ENCODE measurements around the gene PRRC2B. TPM values are rescaled to one million over a fixed set of nuclear protein-coding genes. Genes with fewer than 3 reads are reported as not detected.

Gene PRRC2B
- total RNA-seq, 8 experiments from 2014 or later, result 40.6 to 206 (median 126) TPM

DNA sequence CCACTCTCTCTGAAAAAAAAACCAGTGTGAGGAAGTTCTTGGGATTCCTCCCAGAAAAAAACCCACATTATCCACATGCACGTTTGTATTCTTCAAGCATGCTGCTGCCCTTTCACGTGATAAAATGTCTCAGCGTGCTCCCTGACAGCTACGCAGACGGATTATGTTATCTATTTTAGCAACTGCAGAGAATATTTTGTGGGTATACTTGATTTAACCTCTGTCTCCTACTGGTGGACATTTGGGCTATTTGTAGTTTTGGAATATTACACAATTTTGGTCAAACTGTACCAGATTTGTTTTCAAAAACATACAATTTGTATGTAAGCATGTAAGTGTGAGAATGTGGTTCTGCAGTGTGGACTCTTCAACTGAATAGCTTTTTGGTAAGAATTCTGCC, 10.7 kb downstream of the PRRC2B start:
- 0 to 90% (median 34%) methylated on average over 1 to 5 of the region's 5 CpGs; no CpG with 5 or more reads in 2 of the 10 experiments for WGBS, 10 experiments
- in situ Hi-C loops (cut with MboI; ENCODE audit: low pct_unique_long_range_greater_than_20kb in 2 of 9, low sequenced_read_pairs in 9 of 9, unreplicated experiment in 9 of 9), result no loop called here
- H3K4me1 ChIP-seq (replicated peaks in 1 of 2), result peaks cover 67 to 68% of the 10 kb centered on the region in 2 donors
- ATAC-seq (replicated peaks in 6 of 8), result no peak
- no peak overlapping the region for H3K27ac ChIP-seq
- H3K4me3 ChIP-seq, result no peak overlapping the region

- no peak for ATAC-seq (replicated peaks in 6 of 8)
- Histone ChIP-seq H3K4me1 (replicated peaks in 1 of 2) (peaks cover 71 to 72% of the 10 kb centered on the region in 2 donors), H3K27ac (no peak overlapping the region), H3K4me3 (no peak overlapping the region)
- WGBS, 10 experiments, result 57 to 86% (median 79%) methylated on average over 1 to 7 of the region's 7 CpGs; no CpG with 5 or more reads in 3 of the 10 experiments
- in situ Hi-C loops (cut with MboI; ENCODE audit: low pct_unique_long_range_greater_than_20kb in 2 of 9, low sequenced_read_pairs in 9 of 9, unreplicated experiment in 9 of 9), result no loop called here
Measured at GRCh38 chr9:131404987-131405386, 11.1 kb downstream of the PRRC2B start.

- no peak for ATAC-seq (replicated peaks in 6 of 8)
- Histone ChIP-seq H3K27ac (no peak overlapping the region), H3K4me1 (replicated peaks in 1 of 2) (peaks cover 76 to 77% of the 10 kb centered on the region in 2 donors), H3K4me3 (no peak overlapping the region)
- 20 to 70% (median 53%) methylated on average over 1 to 3 of the region's 6 CpGs; no CpG with 5 or more reads in 7 of the 10 experiments for WGBS, 10 experiments
- in situ Hi-C loops (cut with MboI; ENCODE audit: low pct_unique_long_range_greater_than_20kb in 2 of 9, low sequenced_read_pairs in 9 of 9, unreplicated experiment in 9 of 9), result no loop called here
Measured at GRCh38 chr9:131405428-131405827, 11.5 kb downstream of the PRRC2B start.

- Histone ChIP-seq H3K4me3 (no peak overlapping the region), H3K27ac (no peak overlapping the region), H3K4me1 (replicated peaks in 1 of 2) (peaks cover 77 to 79% of the 10 kb centered on the region in 2 donors)
- 20 to 80% (median 70%) methylated on average over 1 to 5 of the region's 9 CpGs; no CpG with 5 or more reads in 3 of the 10 experiments for WGBS, 10 experiments
- in situ Hi-C loops (cut with MboI; ENCODE audit: low pct_unique_long_range_greater_than_20kb in 2 of 9, low sequenced_read_pairs in 9 of 9, unreplicated experiment in 9 of 9), result no loop called here
- no peak for ATAC-seq (replicated peaks in 6 of 8)
Measured at GRCh38 chr9:131405858-131406537, 12.1 kb downstream of the PRRC2B start.

- in situ Hi-C loops (cut with MboI; ENCODE audit: low pct_unique_long_range_greater_than_20kb in 2 of 9, low sequenced_read_pairs in 9 of 9, unreplicated experiment in 9 of 9), result no loop called here
- peaks cover 75 to 78% of the 10 kb centered on the region in 2 donors for H3K4me1 ChIP-seq (replicated peaks in 1 of 2)
- no peak overlapping the region for H3K4me3 ChIP-seq
- 6 to 80% (median 46%) methylated on average over 1 to 5 of the region's 9 CpGs; no CpG with 5 or more reads in 2 of the 10 experiments for WGBS, 10 experiments
- H3K27ac ChIP-seq, result no peak overlapping the region
- ATAC-seq (replicated peaks in 6 of 8), result peak in 1 of 8 experiments; percentile 5
Measured at GRCh38 chr9:131406563-131407436, 12.9 kb downstream of the PRRC2B start.

- Histone ChIP-seq H3K27ac (peak overlapping the region in 1 of 2 donors; percentile 47), H3K4me1 (replicated peaks in 1 of 2) (peaks cover 68% of the 10 kb centered on the region in 2 donors), H3K4me3 (no peak overlapping the region)
- 20 to 80% (median 55%) methylated on average over 1 to 8 of the region's 13 CpGs for WGBS, 10 experiments
- peak; percentile 6 to 81 (median 50) for ATAC-seq (replicated peaks in 6 of 8)
- in situ Hi-C loops (cut with MboI; ENCODE audit: low pct_unique_long_range_greater_than_20kb in 2 of 9, low sequenced_read_pairs in 9 of 9, unreplicated experiment in 9 of 9), result no loop called here
Measured at GRCh38 chr9:131407717-131408195, 13.9 kb downstream of the PRRC2B start.

GRCh38 chr9:131409458-131409992, 15.6 kb downstream of the PRRC2B start:
- Histone ChIP-seq H3K4me1 (replicated peaks in 1 of 2) (peaks cover 55 to 59% of the 10 kb centered on the region in 2 donors), H3K27ac (no peak overlapping the region), H3K4me3 (no peak overlapping the region)
- WGBS, 10 experiments, result 36 to 100% (median 87%) methylated on average over 2 to 5 of the region's 7 CpGs; no CpG with 5 or more reads in 3 of the 10 experiments
- ATAC-seq (replicated peaks in 6 of 8), result no peak
- in situ Hi-C loops (cut with MboI; ENCODE audit: low pct_unique_long_range_greater_than_20kb in 2 of 9, low sequenced_read_pairs in 9 of 9, unreplicated experiment in 9 of 9), result no loop called here

- no peak overlapping the region for H3K4me3 ChIP-seq
- peak in 3 of 8 experiments; percentile 17 to 20 (median 19) for ATAC-seq (replicated peaks in 6 of 8)
- H3K27ac ChIP-seq, result no peak overlapping the region
- in situ Hi-C loops (cut with MboI; ENCODE audit: low pct_unique_long_range_greater_than_20kb in 2 of 9, low sequenced_read_pairs in 9 of 9, unreplicated experiment in 9 of 9), result no loop called here
- peaks cover 49 to 54% of the 10 kb centered on the region in 2 donors for H3K4me1 ChIP-seq (replicated peaks in 1 of 2)
- WGBS, 10 experiments, result 13 to 82% (median 60%) methylated on average over 1 to 3 of the region's 7 CpGs; no CpG with 5 or more reads in 3 of the 10 experiments
Measured at GRCh38 chr9:131410044-131410491, 16.2 kb downstream of the PRRC2B start.

GRCh38 chr9:131411719-131412681, 18.1 kb downstream of the PRRC2B start:
- peak in 4 of 8 experiments; percentile 18 to 71 (median 46) for ATAC-seq (replicated peaks in 6 of 8)
- 42 to 100% (median 89%) methylated on average over 2 to 15 of the region's 15 CpGs for WGBS, 10 experiments
- in situ Hi-C loops (cut with MboI; ENCODE audit: low pct_unique_long_range_greater_than_20kb in 2 of 9, low sequenced_read_pairs in 9 of 9, unreplicated experiment in 9 of 9), result no loop called here
- H3K4me1 ChIP-seq (replicated peaks in 1 of 2), result peaks cover 31 to 38% of the 10 kb centered on the region in 2 donors
- H3K4me3 ChIP-seq, result no peak overlapping the region
- no peak overlapping the region for H3K27ac ChIP-seq

- ATAC-seq (replicated peaks in 6 of 8), result no peak
- Histone ChIP-seq H3K27ac (no peak overlapping the region), H3K4me3 (no peak overlapping the region), H3K4me1 (replicated peaks in 1 of 2) (peaks cover 23 to 46% of the 10 kb centered on the region in 2 donors)
- in situ Hi-C loops (cut with MboI; ENCODE audit: low pct_unique_long_range_greater_than_20kb in 2 of 9, low sequenced_read_pairs in 9 of 9, unreplicated experiment in 9 of 9), result no loop called here
- 73 to 100% (median 93%) methylated on average over 1 to 4 of the region's 4 CpGs; no CpG with 5 or more reads in 2 of the 10 experiments for WGBS, 10 experiments
Measured at GRCh38 chr9:131416509-131416908, 22.6 kb downstream of the PRRC2B start.

DNA sequence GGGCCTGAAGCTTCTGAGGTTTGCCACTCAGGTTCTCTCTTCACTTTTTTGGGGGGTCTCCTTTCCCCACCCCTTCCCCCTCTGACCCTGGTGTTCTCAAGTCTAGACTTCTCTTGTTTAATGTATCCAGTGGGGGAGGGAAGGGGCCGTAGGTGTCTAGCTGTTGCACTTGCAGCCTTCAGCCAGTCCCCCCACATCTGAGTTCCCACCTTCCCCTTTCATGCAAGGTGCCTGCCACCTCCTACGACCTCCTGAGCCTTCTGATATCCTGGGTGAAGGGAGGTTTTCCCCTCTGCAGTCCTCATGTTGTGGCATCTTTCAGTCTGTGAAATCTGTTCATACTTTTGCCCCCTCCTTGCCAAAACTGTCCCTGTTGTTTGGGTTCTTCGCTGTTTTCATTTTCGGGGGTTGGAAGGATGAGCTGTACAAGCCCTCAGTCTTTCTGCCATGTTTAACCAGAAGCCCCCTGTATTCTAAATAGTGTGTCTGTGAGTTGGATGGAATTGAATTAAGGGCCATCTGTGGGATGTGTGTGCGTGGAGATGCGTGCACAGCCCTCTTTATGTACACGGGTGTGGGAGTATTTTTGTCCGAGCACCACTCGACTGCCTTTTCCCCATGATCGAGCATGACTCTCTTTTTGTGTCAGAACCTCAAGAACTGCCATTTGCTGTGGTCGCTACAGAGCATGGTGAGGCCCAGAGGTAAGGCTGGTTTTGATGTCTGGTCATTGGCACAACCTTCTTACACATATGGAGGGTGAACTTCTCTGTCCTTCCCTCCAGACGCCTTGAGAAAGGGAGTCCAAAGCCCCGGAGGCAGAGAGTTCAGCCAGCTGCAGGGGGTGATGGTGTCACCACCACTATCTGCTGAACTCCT, 23.6 kb downstream of the PRRC2B start:
- no peak overlapping the region for H3K4me3 ChIP-seq
- H3K4me1 ChIP-seq (replicated peaks in 1 of 2), result peaks cover 26 to 50% of the 10 kb centered on the region in 2 donors
- H3K27ac ChIP-seq, result peak overlapping the region; percentile 61 to 68
- peak in 4 of 8 experiments; percentile 7 to 36 (median 14) for ATAC-seq (replicated peaks in 6 of 8)
- in situ Hi-C loops (cut with MboI; ENCODE audit: low pct_unique_long_range_greater_than_20kb in 2 of 9, low sequenced_read_pairs in 9 of 9, unreplicated experiment in 9 of 9), result no loop called here
- WGBS, 10 experiments, result 25 to 84% (median 58%) methylated on average over 1 to 7 of the region's 13 CpGs; no CpG with 5 or more reads in 2 of the 10 experiments
